ENCODE measurements around the gene ANO3.
A peak's percentile ranks its signal among the peaks of the same experiment; 100 is the strongest.

ANO3 gene

GRCh38 chr11:26467506-26467905 lies 135.6 kb downstream of the ANO3 start:
- no peak for DNase-seq (ENCODE audit: insufficient read length)
- TF ChIP-seq POLR2AphosphoS5 (IDR thresholded peaks at IDR 0.05; ENCODE audit: low read depth, low read length), result no peak
- TF ChIP-seq TAF1 (IDR thresholded peaks at IDR 0.05; ENCODE audit: borderline replicate concordance, low read depth, low read length), result no peak
- no peak for TF ChIP-seq POLR2A (IDR thresholded peaks at IDR 0.05; ENCODE audit: low read depth, low read length)
- no peak for FAIRE-seq

GRCh38 chr11:26470992-26471391 lies 139.1 kb downstream of the ANO3 start:
- DNase-seq (ENCODE audit: insufficient read length) (no peak), FAIRE-seq (no peak)
- TF ChIP-seq POLR2AphosphoS5 (IDR thresholded peaks at IDR 0.05; ENCODE audit: low read depth, low read length) (no peak), TAF1 (IDR thresholded peaks at IDR 0.05; ENCODE audit: borderline replicate concordance, low read depth, low read length) (no peak), POLR2A (IDR thresholded peaks at IDR 0.05; ENCODE audit: low read depth, low read length) (no peak)

- no peak for DNase-seq (ENCODE audit: insufficient read length)
- FAIRE-seq, result no peak
- TF ChIP-seq POLR2A (IDR thresholded peaks at IDR 0.05; ENCODE audit: low read depth, low read length) (no peak), POLR2AphosphoS5 (IDR thresholded peaks at IDR 0.05; ENCODE audit: low read depth, low read length) (no peak), TAF1 (IDR thresholded peaks at IDR 0.05; ENCODE audit: borderline replicate concordance, low read depth, low read length) (no peak)
Measured at GRCh38 chr11:26473216-26474194, 141.6 kb downstream of the ANO3 start.

DNA sequence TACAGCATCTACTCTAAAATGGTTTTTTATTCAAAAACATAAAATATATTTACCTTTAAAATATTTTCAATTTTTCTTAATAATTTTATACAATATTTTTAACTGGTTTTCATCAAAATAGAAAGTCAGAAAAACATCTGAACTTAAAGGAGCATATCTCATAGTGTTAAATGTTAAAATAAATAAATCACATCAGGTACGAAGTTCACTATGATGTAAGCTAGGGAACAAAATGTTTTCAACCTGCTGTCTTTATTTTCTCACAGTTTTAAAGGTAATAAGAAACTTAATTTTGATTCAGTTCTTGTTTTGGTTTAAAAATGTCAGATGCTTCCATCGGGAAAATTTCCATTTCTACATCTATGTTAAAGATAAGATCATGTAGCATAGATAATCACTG lies 142.5 kb downstream of the ANO3 start:
- DNase-seq (ENCODE audit: insufficient read length), result no peak
- TF ChIP-seq POLR2AphosphoS5 (IDR thresholded peaks at IDR 0.05; ENCODE audit: low read depth, low read length) (no peak), TAF1 (IDR thresholded peaks at IDR 0.05; ENCODE audit: borderline replicate concordance, low read depth, low read length) (no peak), POLR2A (IDR thresholded peaks at IDR 0.05; ENCODE audit: low read depth, low read length) (no peak)
- no peak for FAIRE-seq

DNA sequence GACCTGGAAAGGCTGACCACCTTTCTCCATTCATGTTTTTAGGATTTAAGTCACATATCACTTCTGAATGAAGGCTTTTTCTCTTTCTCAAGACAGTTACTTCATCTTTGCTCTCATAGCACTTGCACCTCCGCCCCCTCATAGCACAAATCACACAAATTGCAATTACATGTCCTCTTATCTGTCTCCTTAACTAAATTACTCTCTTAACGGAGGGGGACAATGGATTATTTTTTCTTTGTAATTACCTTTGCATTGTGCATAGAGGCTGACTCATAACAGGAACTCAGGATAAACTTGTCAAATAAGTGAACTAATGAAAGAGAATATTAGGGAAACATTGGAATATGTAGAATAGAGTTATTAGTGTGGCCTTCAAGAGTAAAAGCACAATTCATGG lies 145.5 kb downstream of the ANO3 start:
- FAIRE-seq, result no peak
- DNase-seq (ENCODE audit: insufficient read length), result no peak
- no peak for TF ChIP-seq POLR2AphosphoS5 (IDR thresholded peaks at IDR 0.05; ENCODE audit: low read depth, low read length)

DNA sequence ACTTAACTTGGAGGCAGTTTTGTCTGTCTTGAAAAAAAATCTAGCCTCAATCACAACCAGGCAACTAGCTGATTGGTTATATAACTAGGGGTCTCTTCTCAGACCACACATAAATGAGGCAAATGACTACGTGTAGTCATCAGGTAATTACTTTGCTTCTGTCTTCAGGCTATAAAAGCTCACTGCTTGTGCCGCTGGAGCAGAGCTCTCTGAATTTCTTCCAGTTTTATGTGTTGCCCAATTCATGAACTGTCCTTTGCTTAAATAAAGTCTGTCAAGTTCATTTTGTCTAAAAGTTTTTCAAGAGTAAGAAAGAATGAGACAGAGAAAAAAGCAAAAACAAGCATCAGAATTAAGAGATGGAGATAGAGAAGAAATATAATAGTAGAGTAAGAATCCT lies 146.8 kb downstream of the ANO3 start:
- FAIRE-seq (no peak), DNase-seq (ENCODE audit: insufficient read length) (no peak)
- TF ChIP-seq POLR2A (IDR thresholded peaks at IDR 0.05; ENCODE audit: low read depth, low read length) (no peak), POLR2AphosphoS5 (IDR thresholded peaks at IDR 0.05; ENCODE audit: low read depth, low read length) (no peak), TAF1 (IDR thresholded peaks at IDR 0.05; ENCODE audit: borderline replicate concordance, low read depth, low read length) (no peak)

- FAIRE-seq (no peak), DNase-seq (ENCODE audit: insufficient read length) (no peak)
- no peak for TF ChIP-seq TAF1 (IDR thresholded peaks at IDR 0.05; ENCODE audit: borderline replicate concordance, low read depth, low read length)
- no peak for TF ChIP-seq POLR2A (IDR thresholded peaks at IDR 0.05; ENCODE audit: low read depth, low read length)
- no peak for TF ChIP-seq POLR2AphosphoS5 (IDR thresholded peaks at IDR 0.05; ENCODE audit: low read depth, low read length)
Measured at GRCh38 chr11:26480041-26480440, 148.1 kb downstream of the ANO3 start.

DNA sequence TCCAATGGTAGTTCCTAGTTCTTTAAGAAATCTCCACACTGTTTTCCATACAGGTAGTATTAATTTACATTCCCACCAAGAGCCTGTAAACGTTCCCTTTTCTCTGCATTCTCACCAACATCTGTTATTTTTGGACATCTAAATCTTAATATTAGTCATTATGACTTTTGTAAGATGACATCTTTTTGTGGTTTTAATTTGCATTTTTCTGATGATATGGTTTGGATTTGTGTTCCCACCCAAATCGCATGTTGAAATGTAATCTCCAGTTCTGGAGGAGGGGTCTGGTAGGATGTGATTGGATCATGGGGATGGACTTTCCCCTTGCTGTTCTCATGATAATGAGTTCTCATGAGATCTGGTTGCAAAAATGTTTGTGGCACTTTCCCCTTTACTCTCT lies 151.2 kb downstream of the ANO3 start:
- FAIRE-seq (peak; percentile 57), DNase-seq (ENCODE audit: insufficient read length) (no peak)
- TF ChIP-seq POLR2A (IDR thresholded peaks at IDR 0.05; ENCODE audit: low read depth, low read length), result no peak
- no peak for TF ChIP-seq POLR2AphosphoS5 (IDR thresholded peaks at IDR 0.05; ENCODE audit: low read depth, low read length)
- no peak for TF ChIP-seq TAF1 (IDR thresholded peaks at IDR 0.05; ENCODE audit: borderline replicate concordance, low read depth, low read length)

DNA sequence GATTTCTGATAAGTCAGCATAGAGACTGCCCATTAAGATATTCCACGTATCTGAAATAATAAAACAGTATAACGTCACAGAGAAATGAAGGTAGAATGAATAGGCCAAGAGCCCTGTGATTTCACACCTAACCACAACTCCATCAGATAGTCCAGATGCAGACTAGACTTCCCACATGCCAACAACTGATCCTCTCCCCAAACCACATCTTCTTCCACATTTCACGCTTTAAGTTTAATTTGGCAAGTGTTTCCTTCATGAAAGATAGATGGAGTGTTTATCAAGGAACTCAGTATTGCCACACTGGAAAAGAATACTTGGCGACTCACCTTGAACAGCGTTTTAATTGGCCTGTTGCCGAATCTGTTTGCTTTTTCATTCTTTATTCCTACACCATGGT lies 158.6 kb downstream of the ANO3 start:
- DNase-seq (ENCODE audit: insufficient read length), result no peak
- no peak for FAIRE-seq

DNA sequence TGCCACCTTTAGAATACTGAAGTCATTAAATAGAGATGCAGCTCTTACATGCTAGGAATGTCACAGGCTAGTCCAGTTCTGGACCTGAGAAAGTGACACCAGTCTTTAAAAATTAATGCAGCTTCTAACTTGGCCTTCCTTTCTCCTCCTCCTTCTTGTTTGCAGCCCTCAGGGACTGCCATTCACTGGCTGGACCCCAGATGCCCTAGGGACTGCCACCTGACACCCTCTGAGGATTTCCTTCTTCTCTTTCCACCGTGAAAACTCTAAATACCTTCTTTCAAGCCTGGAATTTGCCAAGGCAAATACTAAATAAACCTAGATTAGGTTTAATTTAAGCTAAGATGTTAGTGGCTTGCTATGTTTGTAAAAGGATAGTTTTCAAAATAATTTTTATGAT lies 161.7 kb downstream of the ANO3 start:
- DNase-seq (ENCODE audit: insufficient read length) (no peak), FAIRE-seq (no peak)
- TF ChIP-seq POLR2AphosphoS5 (IDR thresholded peaks at IDR 0.05; ENCODE audit: low read depth, low read length) (no peak), TAF1 (IDR thresholded peaks at IDR 0.05; ENCODE audit: borderline replicate concordance, low read depth, low read length) (no peak), POLR2A (IDR thresholded peaks at IDR 0.05; ENCODE audit: low read depth, low read length) (no peak)

More for the DNA sequence above, 158.6 kb downstream of the ANO3 start:
- TF ChIP-seq POLR2A (IDR thresholded peaks at IDR 0.05; ENCODE audit: low read depth, low read length), result no peak
- TF ChIP-seq TAF1 (IDR thresholded peaks at IDR 0.05; ENCODE audit: borderline replicate concordance, low read depth, low read length), result no peak
- TF ChIP-seq POLR2AphosphoS5 (IDR thresholded peaks at IDR 0.05; ENCODE audit: low read depth, low read length), result no peak

- FAIRE-seq (no peak), DNase-seq (ENCODE audit: insufficient read length) (no peak)
- no peak for TF ChIP-seq TAF1 (IDR thresholded peaks at IDR 0.05; ENCODE audit: borderline replicate concordance, low read depth, low read length)
- no peak for TF ChIP-seq POLR2A (IDR thresholded peaks at IDR 0.05; ENCODE audit: low read depth, low read length)
- TF ChIP-seq POLR2AphosphoS5 (IDR thresholded peaks at IDR 0.05; ENCODE audit: low read depth, low read length), result no peak
Measured at GRCh38 chr11:26507229-26507628, 175.3 kb downstream of the ANO3 start.

- FAIRE-seq, result no peak
- no peak for TF ChIP-seq POLR2A (IDR thresholded peaks at IDR 0.05; ENCODE audit: low read depth, low read length)
- no peak for DNase-seq (ENCODE audit: insufficient read length)
Measured at GRCh38 chr11:26510164-26510563, 178.2 kb downstream of the ANO3 start.

Measured in GM12892 (cell line).